OCI-LY1 (cell line): ENCODE results near the gene FILIP1.

Experiments used
- H2AFZ ChIP-seq: fragments of 200-600 bp; sonication (generic), shearing (Covaris generic); 2 replicates; pipeline ENCODE4 v1.6.0; 2014; ENCODE audit warnings: antibody characterized with exemption, mild to moderate bottlenecking, low read length
- H3F3A ChIP-seq: fragments of 200-600 bp; sonication (generic), shearing (Covaris generic); 2 replicates; pipeline ENCODE4 v1.6.0; 2014; ENCODE audit warnings: mild to moderate bottlenecking, antibody characterized with exemption, low read length, moderate library complexity; ENCODE audit not compliant: insufficient read depth
- H3K27ac ChIP-seq: fragments of 200-600 bp; sonication (generic); 2 replicates; pipeline ENCODE4 v1.5.1; 2014; ENCODE audit warnings: low read length, mixed run types, mild to moderate bottlenecking, low read depth; ENCODE audit not compliant: poor library complexity, severe bottlenecking
- H3K27me3 ChIP-seq: fragments of 200-600 bp; sonication (generic); 2 replicates; pipeline ENCODE4 v1.6.0; 2014; ENCODE audit warnings: antibody characterized with exemption, mild to moderate bottlenecking, low read length, moderate library complexity; ENCODE audit not compliant: insufficient read depth
- H3K36me3 ChIP-seq: fragments of 200-600 bp; sonication (generic); 2 replicates; pipeline ENCODE4 v1.6.1; 2014; ENCODE audit warnings: mild to moderate bottlenecking, antibody characterized with exemption, low read length, moderate library complexity, mixed read lengths; ENCODE audit not compliant: insufficient read depth
- H3K4me1 ChIP-seq: fragments of 200-600 bp; sonication (generic); 2 replicates; pipeline ENCODE4 v1.5.1; 2014; ENCODE audit warnings: mild to moderate bottlenecking, low read length, moderate library complexity; ENCODE audit not compliant: insufficient read depth, severe bottlenecking
- H3K4me2 ChIP-seq: fragments of 200-600 bp; sonication (generic), shearing (Covaris generic); 2 replicates; pipeline ENCODE4 v1.6.1; 2014; ENCODE audit warnings: low read length
- H3K4me3 ChIP-seq: fragments of 200-600 bp; sonication (generic); 2 replicates; pipeline ENCODE4 v1.5.1; 2014; ENCODE audit warnings: low read length, low read depth, mild to moderate bottlenecking, mixed read lengths; ENCODE audit not compliant: poor library complexity, severe bottlenecking
- H3K79me2 ChIP-seq: fragments of 200-600 bp; shearing (Covaris generic); 2 replicates; pipeline ENCODE4 v1.6.1; 2016; ENCODE audit warnings: mixed run types, low read length, mixed read lengths; ENCODE audit not compliant: insufficient read depth
- H3K9ac ChIP-seq: fragments of 200-600 bp; sonication (generic), shearing (Covaris generic); 2 replicates; pipeline ENCODE4 v1.6.1; 2014; ENCODE audit warnings: mild to moderate bottlenecking, low read length, mixed read lengths
- H3K9me2 ChIP-seq: fragments of 200-600 bp; sonication (generic), shearing (Covaris generic); 2 replicates; pipeline ENCODE4 v1.6.1; 2014; ENCODE audit warnings: low read depth, mild to moderate bottlenecking, low read length, mixed read lengths
- H3K9me3 ChIP-seq: fragments of 200-600 bp; shearing (Covaris generic); 2 replicates; pipeline ENCODE4 v1.6.1; 2014; ENCODE audit warnings: low read length, mixed read lengths
- H4K20me1 ChIP-seq: fragments of 200-600 bp; sonication (generic), shearing (Covaris generic); 2 replicates; pipeline ENCODE4 v1.6.0; 2016; ENCODE audit warnings: mild to moderate bottlenecking, low read length; ENCODE audit not compliant: insufficient read depth
- EZH2 ChIP-seq: fragments of 200-600 bp; sonication (generic), shearing (Covaris generic); IDR thresholded peaks from 2 replicates; pipeline ENCODE4 v1.8.0; 2017; ENCODE audit warnings: borderline replicate concordance, mixed run types, mild to moderate bottlenecking, antibody characterized with exemption, low read length, moderate library complexity, mixed read lengths
- TF ChIP-seq, protein P1 (sequence below): fragments of 200-600 bp; sonication (generic), shearing (Covaris generic); IDR thresholded peaks from 2 replicates; pipeline ENCODE4 v1.5.1; 2017; ENCODE audit warnings: mild to moderate bottlenecking, antibody characterized with exemption, low read length, moderate library complexity, mixed read lengths

The FILIP1 gene

DNA sequence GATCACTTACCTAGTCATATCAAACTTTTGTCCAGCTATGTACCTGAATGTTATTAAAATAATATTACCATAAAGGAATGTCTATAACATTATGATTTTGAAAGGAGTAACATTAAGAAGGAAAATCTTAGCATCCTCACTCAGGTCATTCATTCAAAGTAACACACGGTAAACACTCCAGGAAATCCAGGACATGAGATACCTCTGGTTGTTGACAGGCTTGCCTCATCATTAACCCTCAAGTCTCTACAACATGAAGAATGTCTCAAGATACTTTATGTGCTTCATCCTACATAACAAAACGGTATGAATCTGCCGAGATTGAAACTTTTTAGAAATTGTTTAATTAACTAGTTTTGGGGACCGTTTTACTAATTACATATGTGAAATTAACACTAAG is 690 bp upstream of the FILIP1 start:
- Histone ChIP-seq H3K27me3 (no peaks in the 10 kb centered on the region), H2AFZ (no peak overlapping the region), H3K9me3 (no peaks in the 10 kb centered on the region), H4K20me1 (no peaks in the 10 kb centered on the region), H3F3A (no peaks in the 10 kb centered on the region), H3K79me2 (no peaks in the 10 kb centered on the region), H3K4me2 (no peak overlapping the region), H3K4me1 (no peaks in the 10 kb centered on the region), H3K9me2 (no peaks in the 10 kb centered on the region), H3K27ac (no peak overlapping the region), H3K36me3 (no peaks in the 10 kb centered on the region), H3K9ac (no peak overlapping the region), H3K4me3 (no peak overlapping the region)
- no peak for TF ChIP-seq EZH2
- TF ChIP-seq, protein P1, sequence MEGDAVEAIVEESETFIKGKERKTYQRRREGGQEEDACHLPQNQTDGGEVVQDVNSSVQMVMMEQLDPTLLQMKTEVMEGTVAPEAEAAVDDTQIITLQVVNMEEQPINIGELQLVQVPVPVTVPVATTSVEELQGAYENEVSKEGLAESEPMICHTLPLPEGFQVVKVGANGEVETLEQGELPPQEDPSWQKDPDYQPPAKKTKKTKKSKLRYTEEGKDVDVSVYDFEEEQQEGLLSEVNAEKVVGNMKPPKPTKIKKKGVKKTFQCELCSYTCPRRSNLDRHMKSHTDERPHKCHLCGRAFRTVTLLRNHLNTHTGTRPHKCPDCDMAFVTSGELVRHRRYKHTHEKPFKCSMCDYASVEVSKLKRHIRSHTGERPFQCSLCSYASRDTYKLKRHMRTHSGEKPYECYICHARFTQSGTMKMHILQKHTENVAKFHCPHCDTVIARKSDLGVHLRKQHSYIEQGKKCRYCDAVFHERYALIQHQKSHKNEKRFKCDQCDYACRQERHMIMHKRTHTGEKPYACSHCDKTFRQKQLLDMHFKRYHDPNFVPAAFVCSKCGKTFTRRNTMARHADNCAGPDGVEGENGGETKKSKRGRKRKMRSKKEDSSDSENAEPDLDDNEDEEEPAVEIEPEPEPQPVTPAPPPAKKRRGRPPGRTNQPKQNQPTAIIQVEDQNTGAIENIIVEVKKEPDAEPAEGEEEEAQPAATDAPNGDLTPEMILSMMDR = no peak

DNA sequence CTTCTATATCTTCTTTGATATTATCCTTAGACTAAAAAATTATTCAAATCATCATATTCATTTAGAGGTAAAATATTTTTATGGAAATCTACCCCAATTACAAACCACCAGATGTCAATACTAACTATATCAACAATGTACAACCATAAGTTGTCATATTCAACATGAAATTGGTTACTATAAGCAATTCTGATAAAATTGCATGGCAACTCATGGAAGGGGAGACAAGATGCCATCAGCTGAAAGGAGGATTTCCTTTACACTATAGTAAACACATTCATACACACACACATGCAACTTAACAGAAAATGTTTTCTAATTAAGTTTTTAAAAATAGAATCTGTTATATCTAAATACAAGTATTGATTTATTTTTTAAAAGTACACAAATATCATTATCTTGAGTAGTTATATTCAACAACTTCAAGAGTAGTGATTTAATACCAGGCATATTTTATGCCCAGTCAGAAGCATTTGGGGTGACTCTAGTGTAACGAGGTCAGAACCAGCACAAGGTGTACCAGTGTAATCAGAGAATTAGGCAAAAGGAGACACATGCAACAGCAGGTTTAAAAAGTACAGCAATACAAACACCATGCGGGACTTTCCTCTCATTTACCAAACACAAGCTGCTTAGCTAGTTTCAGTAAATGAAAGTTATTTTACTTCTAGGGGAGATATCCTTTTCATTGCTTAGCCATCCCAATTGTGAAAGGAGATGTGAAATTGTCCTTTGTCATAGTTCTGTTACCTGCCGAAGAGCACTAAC is 1.0 kb downstream of the FILIP1 start:
- TF ChIP-seq, protein P1 = no peak
- no peak for TF ChIP-seq EZH2
- Histone ChIP-seq H3K9me2 (no peaks in the 10 kb centered on the region), H3K4me2 (no peak overlapping the region), H3K36me3 (no peaks in the 10 kb centered on the region), H4K20me1 (no peaks in the 10 kb centered on the region), H3K9me3 (no peaks in the 10 kb centered on the region), H3F3A (no peaks in the 10 kb centered on the region), H3K27me3 (no peaks in the 10 kb centered on the region), H3K27ac (no peak overlapping the region), H3K9ac (no peak overlapping the region), H3K79me2 (no peaks in the 10 kb centered on the region), H3K4me1 (no peaks in the 10 kb centered on the region), H3K4me3 (no peak overlapping the region), H2AFZ (no peak overlapping the region)

DNA sequence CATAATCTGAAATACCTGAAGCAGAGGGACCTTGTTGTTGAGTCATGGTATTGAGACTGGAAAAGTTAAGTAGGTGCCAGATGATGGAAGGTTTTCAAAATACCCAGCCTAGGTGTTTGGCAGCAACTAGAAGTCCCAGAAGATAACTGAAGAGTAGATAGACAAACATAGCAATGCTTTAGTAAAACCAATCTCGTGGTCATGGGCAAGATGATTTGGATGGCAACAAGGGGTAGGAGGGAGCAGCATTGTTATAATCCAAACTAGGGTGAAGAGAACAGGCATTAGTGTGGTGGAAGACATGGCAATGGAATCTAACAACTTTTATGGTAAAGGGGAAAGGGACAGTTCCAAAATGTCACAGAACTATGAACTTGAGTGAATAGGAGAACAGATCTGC is 2.3 kb downstream of the FILIP1 start:
- Histone ChIP-seq H3K4me1 (no peaks in the 10 kb centered on the region), H3K79me2 (no peaks in the 10 kb centered on the region), H3K4me2 (no peak overlapping the region), H3F3A (no peaks in the 10 kb centered on the region), H4K20me1 (no peaks in the 10 kb centered on the region), H3K9me3 (no peaks in the 10 kb centered on the region), H3K9me2 (no peaks in the 10 kb centered on the region), H3K27ac (no peak overlapping the region), H3K4me3 (no peak overlapping the region), H3K9ac (no peak overlapping the region), H2AFZ (no peak overlapping the region), H3K27me3 (no peaks in the 10 kb centered on the region), H3K36me3 (no peaks in the 10 kb centered on the region)
- TF ChIP-seq, protein P1 = no peak
- TF ChIP-seq EZH2 = no peak
